ENCODE results near the gene CSTB.

Gene CSTB

DNA sequence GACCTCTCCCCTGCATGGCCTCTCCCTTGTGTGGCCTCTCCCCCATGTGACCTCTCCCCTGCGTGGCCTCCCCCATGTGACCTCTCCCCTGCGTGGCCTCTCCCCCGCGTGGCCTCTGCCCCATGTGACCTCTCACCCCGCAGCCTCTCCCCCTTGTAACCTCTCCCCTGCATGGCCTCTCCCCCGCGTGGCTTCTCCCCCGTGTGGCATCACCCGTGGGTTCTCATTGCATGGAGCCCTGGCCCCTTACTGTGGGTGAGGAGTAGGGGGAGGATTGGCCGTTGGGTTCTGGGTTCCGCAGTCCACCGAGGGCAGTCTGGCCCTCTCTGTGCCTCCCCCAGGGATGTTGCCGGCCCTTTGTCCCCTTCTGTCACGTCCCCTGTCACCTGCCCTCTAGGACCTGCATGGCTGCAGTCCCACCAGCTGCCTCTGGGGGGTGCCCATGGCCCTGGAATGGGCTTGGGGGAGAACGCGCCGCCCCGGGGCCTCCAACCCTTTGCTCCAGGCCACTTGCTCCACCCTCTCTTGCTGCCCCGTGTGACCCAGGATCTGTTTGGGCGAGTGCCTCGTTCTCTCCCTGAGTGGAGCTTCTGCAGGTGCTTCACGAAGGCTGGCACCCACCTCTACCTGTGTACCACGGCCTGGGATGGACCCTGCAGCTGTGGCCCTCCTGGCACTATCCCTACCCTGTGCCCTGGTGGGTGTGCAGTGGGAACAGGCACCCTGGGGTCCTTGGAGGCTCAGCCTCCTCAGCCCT, 34.6 kb upstream of the CSTB start:
- DNase-seq (ENCODE audit: low spot score), result peak; percentile 92

DNA sequence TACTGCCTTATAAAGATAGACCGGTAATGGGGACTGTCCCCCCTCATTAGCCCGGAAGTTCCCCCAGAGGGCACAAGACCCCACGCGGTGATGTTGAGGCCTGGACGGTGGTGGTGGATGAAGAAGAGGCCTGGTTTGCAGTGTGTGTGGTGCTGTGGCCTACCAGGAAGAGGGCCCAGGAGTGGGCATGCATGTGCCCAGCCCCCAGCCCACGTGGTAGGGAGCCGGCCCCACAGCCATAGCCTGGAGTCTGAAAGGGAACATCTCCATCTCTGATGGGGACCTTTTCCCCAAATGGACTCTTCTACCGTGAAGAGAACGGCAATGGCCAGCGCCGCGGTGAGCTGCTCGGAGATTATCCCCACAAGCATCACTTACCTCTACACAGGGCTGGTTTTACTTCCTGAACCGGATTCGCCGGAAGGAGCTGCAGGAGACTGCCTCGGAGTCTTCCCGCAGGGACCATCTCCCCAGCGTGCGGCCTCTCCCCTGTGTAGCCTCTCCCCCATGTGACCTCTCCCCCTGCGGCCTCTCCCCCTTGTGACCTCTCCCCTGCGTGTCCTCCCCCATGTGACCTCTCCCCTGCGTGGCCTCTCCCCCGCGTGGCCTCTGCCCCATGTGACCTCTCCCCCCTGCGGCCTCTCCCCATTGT, 33.9 kb upstream of the CSTB start:
- DNase-seq (ENCODE audit: low spot score), result no peak

DNA sequence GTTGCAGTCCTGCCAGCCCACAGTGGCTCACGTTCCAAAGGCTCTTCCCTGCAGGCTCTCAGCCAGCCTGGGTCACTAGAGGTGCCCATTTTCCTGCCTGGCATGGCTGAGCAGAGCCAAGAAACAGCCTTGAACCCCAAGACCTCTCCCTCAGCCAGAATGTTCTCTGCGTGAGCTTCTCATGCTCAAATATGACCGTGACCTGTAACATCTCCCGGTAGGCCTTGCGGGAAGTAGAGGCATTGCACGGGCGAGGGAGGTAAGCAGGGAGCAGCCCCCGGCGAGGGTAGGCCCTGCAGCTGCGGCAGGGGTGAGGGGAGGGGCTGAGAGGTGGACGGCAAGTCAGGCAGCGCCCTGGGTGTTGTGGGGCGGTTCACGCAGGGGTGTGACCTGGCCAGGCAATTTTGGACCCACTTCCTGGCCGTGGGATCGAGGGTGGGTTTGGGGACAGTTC, 33.3 kb upstream of the CSTB start:
- DNase-seq (ENCODE audit: low spot score), result no peak

DNA sequence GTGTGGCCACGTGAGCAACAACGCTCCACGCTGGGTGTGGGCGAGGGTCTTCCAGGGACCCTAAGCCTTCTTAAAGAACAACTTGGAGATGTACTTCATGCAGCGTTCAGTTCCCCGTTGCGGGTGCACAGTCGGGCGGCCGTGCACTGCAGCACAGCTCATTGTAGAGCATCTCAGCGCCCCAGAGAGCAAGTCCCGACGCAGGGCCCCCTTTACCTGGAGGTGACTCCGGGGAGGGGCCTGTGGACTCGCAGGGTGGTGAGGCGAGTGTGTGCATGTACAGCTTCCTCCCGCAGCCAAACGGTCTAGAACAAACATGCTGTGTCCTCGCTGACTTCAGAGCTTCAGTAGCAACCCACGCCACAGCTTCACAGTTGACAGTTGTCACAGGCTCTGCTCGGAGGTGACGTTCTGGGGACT, 32.7 kb upstream of the CSTB start:
- no peak for DNase-seq (ENCODE audit: low spot score)

DNA sequence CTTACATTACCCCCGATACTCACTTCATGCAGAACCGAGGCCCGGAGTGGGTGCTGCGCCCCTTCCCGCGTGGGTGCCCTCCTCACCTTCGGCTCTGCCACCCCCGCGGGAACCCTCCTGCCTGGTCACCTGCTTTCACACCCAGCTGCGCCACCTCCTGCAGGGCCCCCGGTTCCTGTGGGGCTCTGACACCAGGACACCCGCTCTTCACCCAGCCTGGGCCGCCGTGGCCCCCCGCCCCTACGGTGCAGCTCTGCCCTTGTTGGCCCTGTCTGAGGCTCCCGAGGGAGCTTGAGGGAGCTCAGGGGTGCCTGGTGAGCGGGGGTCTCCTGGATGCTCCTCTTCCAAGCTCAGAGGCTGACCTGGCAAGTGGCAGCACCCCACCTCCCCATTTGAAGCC, 32.3 kb upstream of the CSTB start:
- DNase-seq (ENCODE audit: low spot score), result no peak

DNA sequence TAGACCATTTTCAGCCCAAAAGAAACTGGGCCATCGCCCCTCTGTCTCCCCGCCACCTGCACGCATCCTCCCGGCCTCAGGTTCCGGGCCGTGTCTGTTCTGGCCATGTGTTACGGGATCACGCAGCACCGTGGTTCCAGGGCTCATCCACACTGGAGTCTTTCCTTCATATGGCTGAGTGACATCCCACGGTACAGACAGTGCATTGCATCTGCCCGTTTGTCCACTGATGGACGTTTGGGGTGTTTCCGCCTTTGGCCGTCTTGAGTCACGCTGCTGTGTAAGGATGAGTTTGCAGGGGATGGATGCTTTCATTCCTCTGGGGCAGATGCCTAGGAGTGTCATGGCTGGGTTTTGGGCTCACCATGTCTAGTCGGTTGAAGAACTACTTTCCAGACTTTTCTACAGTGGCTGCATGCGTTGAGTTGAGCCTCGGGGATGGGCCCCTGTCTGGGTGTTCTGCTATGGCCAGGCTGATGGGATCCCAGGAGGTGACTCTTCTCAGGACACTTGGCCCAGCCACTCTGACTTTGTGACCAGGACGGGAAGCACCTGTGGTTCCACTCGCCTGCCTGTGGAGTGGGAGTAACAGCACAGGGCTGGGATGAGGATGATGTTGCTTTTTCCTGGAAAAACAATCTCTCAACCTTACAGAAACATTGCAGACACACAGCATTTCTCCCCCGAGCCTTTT, 30.1 kb upstream of the CSTB start:
- DNase-seq (ENCODE audit: low spot score), result no peak

DNA sequence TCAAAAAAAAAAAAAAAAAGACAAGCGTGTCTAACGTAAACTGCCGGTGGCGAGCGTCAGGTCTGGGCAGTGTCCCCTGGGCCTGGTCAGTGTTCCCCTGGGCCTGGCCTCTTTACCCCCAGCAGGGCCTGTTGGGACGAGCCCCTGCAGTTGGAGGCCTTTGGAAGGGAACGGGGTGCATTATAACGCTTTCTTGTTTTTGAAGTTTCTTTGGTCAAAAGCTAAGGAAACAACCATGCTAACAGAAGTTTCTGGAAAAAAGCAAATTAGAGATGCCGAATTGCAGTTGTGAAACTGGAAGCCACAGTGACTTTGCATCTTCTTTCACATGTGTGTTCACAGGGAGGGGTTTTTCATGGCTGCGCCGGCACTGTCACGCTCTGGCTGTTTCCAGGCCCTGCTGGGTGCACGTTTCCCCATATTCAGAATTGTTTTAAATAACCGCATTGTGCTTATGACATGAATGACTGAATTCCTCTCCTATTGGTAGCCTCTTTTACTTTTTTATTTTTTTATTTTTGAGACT, 29.2 kb upstream of the CSTB start:
- DNase-seq (ENCODE audit: low spot score), result peak; percentile 95

DNA sequence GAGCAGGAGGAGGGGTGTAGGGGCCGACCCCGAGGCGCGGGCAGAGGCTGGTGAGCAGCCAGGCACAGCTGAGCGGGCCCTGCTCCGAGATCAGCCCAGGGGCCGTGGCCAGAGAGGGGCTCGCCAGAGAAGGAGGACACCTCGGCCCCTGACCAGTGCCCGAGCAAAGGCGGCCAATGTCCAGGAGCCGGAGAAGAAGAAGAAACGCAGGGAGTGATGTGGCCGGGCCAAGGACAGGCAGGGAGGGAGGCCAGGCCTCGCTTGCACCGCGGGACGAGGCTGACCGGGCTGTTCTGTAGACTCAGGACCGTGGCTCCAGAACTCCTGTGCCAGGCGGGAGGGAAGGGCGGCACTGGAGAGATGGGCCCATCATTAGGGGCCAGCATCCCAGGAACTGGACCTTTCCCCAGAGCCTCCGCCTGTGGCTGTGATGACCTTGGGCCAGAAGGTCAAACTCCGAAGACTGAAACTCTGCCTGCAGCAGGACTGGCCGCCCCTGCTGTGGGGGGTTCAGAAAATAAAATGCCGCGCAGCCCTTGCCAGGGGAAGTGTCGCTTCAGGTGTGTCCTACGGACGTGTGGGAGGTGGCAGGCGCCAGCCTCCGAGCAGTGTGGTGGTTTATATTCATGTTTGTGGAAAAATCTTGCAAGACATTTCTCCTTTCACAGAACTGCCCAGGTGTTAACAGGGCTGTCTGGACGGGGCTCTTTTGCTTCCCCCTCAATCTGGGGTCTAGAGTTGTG, 27.6 kb upstream of the CSTB start:
- no peak for DNase-seq (ENCODE audit: low spot score)

DNA sequence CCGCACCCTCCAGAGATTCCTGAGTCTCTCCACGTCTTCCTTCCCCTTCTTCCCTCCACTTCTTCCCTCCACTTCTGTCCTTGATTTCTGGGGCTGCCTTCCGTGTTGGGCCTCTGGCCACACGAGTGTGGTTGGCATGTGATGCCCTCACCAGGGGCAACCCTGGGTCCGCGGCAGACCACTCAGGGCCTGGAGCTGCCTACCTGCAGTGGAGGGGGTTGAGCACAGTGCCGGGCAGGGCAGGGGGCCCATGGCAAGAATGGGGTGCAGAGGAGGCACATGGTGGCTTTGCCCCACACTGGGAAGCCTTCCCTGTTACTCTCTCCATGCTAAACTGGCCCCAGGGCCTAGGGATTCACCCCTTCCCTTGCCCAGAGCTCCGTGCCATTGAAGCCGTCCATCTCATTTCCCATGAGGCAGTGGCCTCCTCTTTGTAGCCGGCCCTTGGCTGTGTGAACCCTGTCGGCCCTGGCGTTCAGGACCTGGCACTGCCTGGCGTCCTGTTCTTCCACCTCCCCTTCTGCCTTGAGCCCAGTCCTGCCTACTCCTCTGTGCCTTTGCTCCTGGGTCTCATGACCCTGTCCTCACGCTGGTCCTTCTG, 26.7 kb upstream of the CSTB start:
- no peak for DNase-seq (ENCODE audit: low spot score)

DNA sequence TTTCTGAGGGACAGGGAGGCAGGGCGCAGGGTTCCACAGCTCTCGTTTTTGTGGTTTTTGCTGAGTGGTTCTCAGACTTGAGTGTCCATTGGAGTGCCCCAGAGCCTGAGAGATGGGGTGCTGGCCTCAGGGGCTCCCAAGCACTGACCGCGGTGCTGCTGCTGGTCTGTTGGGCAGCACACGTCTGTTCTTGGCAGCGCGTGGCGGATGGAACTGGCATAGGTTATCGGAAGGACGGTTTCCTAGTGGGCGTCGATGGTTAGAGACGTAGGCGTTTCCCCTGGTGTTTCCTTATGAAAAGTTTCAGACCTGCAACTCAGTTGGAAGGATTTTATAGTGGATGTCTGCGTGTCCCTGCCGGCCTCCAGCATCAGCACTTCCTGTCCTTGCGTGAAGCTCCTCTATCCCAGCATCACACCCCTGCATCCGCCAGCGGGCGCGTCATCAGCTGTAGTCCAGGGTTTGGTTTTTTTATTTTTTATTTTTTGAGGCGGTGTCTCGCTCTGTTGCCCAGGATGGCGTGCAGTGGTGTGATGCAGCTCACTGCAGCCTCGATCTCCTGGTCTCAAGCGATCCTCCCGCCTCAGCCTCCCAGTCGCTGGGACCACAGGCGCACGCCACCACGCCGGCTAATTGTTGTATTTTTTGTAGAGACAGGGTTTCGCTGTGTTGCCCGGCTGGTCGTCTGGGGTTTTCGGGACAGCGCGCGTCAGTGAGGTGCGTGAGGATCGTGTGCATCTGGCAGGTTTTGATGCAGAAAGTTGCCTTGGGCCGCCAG, 25.1 kb upstream of the CSTB start:
- DNase-seq (ENCODE audit: low spot score), result no peak

DNA sequence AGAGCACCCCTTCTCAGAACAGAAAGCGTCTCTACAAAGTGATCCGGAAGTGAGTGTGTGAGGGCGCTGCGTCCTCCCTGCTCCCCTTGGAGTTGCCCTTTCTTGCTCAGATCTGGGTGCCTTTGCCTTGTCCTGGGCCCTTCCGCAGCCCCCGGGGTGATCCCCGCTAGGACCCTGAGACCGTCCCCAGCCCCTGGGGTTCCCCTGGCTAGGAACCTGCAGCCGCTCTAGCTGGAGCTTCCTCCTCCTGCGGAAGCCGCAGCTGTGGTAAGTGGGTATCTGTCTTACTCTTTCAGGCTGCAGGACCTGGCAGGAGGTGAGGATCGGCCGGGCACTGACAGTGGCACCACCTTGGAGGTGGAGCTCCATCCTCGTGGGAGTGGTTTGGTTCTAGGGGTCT, 24.5 kb upstream of the CSTB start:
- no peak for DNase-seq (ENCODE audit: low spot score)

DNA sequence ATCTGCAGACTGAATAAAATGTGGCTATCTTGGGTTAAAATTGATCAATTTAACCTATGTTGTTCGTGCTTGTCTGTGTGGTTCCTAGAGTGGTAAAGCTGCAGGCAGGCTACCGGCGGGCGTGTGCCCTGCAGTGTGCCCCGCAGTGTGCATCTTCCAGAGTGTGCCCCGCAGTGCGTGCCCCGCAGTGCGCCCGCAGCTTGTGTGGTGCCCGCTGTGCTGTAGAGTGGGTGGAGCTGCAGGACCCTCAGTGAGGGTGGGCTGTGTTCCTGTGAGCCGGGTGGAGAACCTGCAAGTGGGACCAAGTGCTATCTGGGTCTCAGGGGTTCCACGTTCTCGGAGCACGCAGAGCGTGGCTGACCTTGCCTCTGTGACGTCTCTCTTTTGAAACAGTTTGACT, 24.0 kb upstream of the CSTB start:
- DNase-seq (ENCODE audit: low spot score), result no peak

DNA sequence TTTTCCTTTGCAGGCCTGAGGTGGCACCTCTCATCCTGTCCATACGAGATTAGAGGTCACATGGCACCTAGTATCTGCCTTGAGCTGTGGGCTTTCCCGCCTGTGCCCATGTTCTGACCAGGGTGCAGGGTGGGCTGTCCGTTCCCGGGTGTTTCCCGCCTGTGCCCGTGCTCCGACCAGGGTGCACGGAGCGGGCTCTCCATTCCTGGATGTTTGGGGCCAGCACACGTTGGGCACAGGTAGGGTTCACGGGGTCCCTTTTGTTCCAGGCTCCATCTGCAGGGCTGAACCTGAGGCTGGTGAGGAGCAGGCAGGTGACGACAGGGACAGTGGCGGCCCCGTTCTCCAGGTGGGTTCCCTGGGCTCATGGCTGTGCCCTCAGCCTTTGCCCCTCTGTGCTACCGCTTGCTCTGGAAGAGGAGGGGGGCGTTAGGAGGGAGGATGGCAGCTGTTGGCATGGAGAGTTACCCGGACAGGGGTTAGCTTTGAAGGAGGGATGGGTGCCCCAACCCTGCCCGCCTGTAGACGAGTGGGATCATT, 23.3 kb upstream of the CSTB start:
- no peak for DNase-seq (ENCODE audit: low spot score)

DNA sequence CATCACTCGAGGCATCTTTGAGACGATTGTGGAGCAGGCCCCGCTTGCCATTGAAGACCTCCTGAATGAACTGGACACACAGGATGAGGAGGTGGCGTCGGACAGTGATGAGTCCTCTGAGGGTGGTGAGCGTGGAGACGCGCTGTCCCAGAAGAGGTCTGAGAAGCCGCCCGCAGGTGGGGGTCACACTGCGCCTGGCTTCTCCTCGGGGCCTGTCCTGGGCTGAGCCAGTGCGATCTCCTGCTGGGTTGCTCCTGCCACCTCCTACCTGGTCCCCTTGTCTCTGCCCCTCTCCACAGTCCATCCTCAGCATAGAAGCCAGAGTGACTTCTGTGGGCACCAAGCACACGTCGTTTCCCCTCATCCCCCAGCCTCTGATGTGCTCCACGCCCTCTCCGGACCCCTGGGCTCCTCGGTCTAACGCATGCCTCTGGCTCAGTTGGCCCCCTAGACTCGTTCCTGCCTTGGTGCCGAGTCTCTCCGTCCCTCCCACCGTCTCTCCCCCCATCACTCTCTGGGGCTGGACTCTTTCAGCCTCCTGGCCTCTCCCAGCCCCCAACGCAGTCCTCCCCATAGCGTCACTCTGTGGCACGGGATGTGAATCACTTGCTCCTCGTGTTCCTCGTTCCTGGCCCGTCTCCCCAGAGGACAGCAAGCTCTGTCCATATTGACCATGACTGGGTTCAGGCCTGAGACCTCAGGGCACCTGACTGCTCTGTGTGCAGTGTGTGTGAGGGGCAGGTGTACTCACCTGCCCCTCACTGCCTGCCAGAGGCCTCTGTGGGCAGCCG, 22.0 kb upstream of the CSTB start:
- no peak for DNase-seq (ENCODE audit: low spot score)

DNA sequence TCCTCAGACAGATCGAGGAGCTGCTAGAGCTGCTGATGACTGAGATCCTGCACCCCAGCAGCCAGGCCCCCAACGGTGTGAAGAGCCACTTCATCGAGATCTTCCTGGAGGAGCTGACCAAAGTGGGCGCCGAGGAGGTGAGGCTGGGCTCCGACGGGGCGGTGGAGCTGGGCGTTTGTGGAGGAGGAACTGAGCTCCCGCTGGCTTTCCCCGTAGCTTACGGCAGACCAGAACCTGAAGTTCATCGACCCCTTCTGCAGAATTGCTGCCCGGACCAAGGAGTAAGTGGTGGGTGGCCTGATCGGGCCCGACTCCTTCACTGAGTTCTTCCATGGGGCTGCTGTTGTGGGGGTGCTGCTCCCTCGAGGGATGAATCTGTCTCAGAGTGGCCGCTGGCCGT, 21.3 kb upstream of the CSTB start:
- DNase-seq (ENCODE audit: low spot score), result no peak

DNA sequence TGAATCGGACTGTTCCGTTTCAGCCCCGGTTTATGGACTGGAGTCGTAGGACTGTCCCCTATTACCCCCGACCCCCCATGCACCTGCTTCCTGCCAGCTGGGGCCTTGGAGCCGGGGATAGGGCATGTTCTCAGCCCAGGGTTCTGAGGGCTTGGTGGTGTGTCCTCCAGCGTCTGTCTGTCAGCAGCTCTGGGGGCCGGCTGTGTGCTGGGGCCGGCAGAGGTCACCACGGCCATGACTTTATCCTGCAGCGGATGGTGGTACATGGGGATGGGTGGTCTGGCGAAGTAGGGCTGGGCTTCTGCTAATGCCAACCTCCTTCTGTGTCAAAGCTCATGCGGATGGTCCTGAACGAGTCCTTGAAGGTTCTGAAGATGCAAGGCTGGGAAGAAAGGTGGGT, 18.7 kb upstream of the CSTB start:
- DNase-seq (ENCODE audit: low spot score), result no peak

DNA sequence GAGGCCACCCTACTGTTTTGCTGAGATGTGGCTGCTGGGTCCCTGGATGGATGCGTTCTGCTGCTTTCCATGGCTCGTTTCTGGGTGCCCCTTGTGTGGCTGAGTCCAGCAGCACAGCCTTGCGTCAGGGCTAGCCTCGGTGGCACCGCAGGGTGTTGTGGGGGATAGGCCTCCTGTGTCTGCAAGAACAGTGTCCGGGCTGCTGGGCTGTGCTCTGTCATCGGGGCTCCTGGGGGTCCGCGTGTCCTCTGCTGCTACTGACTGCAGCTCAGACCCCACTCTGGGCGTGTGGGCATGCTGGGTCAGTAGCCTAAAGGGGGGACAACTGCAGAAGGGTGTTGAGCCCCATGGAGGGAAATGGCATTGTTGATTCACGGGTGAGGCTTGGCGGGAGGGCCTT, 18.2 kb upstream of the CSTB start:
- DNase-seq (ENCODE audit: low spot score), result no peak

DNA sequence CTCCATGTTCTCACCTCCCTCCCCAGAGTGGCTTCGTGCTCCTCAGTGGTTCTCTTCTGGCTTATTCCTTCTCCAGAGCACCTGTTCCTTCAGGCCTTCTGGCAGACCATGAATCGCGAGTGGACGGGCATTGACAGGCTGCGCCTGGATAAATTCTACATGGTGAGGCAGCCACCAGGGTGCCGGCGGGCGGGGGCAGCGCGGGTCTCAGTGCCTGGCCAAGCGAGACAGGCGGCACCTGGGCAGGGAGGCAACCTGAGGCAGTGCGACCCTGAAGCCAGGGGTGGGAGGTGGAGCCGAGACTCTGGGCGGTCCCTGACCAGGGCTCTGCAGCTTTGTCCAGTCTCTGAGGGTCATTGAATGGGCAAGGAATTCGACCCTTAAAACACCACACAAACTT, 17.1 kb upstream of the CSTB start:
- no peak for DNase-seq (ENCODE audit: low spot score)

DNA sequence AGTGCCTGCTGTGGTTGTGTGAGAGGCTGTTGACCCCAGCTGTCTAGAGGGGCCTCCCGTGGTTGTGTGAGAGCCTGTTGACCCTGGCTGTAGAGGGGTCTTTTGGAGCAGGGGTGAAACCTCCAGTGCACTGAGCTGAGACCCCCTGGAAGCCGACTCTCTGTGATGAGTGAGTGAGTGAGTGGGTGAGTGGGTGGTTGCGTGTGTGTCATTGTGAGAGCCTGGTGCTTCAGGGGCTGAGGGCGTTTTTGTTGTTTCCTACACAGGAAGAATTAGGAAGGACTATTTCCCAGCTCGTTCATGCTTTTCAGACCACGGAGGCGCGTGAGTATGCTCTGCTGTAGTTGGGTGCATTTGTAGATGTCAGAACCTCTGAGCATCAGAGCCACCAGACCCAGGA, 16.3 kb upstream of the CSTB start:
- no peak for DNase-seq (ENCODE audit: low spot score)

DNA sequence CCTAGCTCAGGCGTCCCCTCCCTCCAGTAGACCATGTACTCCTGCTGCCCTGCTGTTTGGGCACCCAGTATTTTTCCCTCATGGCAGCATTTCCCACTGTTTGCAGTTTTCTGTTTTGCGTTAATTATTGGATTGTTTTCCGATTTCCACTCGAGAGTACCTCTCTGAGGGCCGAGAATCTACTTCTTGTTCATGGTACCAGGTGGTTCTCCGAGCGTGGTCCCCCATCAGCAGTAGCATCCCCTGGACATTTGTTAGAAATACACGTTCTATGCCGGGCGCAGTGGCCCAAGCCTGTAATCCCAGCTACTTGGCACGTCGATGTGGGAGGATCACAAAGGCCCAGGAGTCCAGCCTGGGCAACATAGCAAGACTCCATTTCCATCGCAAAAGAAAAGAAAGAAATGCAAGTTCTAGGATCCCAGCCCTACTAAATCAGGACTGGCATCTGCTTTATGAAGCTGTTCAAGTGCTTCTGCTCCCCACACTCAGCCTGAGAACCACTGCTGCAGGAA, 14.0 kb upstream of the CSTB start:
- no peak for DNase-seq (ENCODE audit: low spot score)

Data from germinal center (tissue), 1 donor.